Measurements from ENCODE around the gene KCND1.
"Not testable (repeated sequence)": the region's sequence is repeated elsewhere in the genome, so short reads cannot be mapped to it uniquely, and the experiment has no call there.

The KCND1 gene

DNA sequence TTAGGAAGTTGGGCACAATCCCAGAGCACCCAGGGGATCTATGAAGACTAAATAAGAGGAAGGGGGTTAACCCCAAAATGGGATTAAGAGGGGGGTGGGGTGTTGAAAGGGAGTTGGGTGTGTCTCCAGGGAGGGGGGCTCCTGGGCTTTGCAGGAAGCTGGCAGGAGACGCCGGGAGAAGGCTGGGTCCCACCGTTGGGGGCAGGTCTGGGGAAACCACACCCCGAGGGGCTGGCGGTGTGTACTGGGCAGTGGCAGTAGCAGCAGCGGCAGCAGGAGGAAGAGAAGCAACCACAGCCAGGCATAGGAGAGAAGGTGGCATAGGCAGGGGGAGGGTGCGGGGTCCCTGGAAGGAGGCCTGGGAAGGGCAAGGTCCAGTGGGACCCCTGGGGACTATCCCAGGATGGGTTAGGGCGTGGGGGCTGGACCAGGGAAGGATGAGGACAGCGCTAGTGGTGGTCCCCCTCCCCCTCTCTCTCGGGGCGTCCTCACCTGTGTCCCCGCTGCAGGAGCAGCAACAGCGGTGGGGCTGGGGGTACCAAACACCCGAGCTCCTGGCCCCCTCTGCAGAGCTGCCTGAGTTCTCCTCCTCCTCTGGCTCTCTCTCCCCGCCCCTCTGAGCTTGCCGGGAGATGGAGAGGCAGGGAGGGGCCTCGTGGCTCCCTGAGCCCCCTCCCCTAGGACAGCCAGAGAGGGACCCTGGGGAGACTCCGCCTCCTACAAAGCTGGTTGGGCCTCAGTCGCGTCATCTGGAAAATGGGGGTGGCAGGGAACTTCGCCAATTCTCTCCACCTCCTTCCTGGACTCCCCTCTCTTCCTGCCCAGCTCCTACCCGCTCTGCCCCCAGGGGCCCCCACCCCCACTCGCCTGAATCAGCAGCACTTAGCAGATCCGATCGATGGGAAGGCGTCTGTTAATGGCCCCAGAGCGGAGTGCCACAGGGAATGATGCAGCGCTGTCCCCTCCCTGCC is at the start of gene KCND1:
TSS of gene KCND1 (minus strand) at position 596 of the 971 bp plus-strand sequence. CDS start 1,573 bp downstream, outside the sequence.
- no peak for DNase-seq (ENCODE audit: low read depth, low spot score)

DNA sequence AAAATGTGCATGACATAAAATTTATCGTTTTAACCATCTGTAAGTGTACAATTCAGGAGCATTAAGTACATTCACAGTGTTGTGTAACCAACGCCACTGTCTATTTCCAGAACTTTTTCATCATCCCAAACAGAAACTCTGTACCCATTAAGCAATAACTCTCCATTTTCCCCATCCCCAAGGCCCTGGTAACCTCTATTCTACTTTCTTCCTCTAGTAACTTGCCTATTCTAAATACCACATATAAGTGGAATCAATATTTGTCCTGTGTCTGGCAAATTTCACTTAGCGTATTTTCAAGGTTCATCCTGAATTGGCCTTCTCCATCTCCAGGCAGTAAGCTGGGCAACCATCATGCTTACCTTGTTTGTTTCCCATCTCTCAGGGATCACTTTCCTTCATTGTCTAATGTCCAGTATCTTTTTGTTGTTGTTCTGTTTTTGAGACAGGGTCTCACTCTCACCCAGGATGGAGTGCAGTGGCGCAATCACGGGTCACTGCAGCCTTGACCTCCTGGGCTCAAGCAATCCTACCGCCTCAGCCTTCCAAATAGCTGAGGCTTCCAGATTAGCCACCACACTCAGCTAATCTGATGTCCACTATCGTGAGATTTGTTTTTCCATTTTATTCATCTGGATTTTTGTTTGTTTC is 48.1 kb upstream of the KCND1 start:
- DNase-seq (ENCODE audit: low read depth, low spot score): no peak

DNA sequence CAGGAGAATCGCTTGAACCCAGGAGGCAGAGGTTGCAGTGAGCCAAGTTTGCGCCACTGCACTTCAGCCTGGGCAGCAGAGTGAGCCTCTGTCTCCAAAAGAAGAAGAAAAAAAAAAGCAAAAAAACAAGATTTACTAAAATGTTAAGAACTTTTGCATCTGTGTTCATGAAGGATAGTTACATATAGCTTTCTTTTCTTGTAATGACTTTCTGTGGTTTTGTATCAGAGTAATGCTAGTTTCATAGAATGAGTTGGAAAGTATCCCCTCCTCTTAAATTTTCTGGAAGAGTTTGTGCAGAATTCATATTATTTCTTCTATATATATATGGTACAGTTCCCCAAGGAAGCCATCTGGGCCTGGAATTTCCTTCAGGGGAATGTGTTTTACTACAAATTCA is 47.4 kb upstream of the KCND1 start:
- DNase-seq (ENCODE audit: low read depth, low spot score): no peak

DNA sequence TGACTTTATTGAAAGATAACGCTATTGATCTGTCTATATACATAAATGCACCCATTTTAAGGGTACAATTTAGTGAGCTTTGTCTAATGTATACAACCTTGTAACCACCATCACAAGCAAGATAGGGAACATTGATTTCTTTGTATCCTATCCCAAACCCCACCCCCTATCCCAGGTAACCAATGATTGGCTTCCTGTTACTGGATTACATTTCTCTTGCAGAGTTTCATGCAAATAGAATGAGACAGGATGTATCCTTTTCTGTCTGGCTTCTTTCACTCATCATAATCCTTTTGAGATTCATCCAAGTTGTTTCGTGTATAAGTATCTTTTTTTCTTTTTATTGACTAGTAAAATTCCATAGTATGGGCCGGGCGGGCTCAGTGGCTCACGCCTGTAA is 32.1 kb upstream of the KCND1 start:
- no peak for DNase-seq (ENCODE audit: low read depth, low spot score)

DNA sequence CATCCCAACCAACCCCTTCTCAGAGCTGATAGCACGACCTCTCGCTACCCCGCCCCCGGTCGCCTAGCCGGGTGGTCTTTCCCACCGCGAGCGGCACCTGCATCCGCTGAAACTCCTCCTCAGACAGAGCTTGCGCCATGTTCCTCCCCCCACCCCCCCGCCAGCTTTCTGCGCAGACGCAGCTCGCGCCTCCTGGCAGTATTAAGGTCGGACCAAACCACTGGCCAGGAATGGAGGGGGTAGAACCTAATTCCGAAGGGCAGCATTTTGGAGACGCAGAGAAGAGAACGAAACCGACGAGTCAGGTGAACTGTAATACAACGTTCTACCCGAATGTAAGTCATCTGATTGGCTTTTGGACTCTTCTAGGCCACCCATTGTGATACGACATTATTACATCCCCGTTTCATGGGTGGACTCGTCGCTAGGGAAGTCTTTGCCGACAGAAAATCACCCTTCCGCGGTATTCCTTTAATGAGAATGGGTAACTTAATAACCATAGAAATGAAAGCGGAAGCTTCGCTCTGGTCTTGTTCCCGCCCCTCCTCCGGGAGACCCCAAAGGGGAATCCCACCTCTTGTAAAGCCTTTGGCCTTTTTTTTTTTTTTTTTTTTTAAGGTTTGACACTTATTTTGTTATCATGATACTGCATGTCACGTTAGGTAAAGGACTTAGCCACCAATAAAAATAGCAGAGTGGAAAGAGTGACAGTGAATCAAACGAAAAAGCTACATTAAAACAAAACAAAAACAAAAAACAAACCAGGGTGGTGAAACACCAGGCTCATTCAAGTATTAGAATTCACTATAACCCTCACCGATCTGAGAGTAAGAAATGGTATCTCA is 30.7 kb upstream of the KCND1 start, which contains the start of gene GRIPAP1:
TSS of gene GRIPAP1 (minus strand) at position 174 of the 845 bp plus-strand sequence. CDS start at position 139, 35 bp downstream.
- DNase-seq (ENCODE audit: low read depth, low spot score): peak; percentile 60

DNA sequence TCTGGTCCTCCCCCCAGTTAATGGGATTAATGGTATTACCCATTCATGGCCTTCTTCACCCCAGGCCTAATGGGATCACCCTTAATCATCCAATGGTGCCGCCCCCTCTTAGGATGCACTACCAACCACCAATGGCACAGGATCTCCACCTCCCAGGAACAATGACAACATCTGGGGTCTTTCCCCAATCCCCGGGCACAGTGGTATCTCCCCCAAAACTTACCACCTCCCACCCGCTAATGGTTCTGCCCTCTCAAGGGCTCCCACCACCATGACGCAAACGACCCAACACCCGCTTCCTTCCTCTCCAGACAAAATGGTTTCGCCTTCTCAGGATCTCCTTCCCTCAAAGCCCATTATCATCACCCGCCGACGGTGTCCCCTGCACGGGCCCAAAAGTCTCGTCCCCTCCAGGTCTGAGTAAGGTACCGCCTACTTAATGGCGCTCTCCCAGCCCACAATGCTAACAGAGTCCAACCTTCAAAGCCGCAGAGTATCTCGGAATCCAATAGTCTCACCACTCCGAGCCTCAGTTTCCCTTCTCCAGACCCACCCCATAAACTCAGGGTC is 30.0 kb upstream of the KCND1 start:
- peak; percentile 10 for DNase-seq (ENCODE audit: low read depth, low spot score)

DNA sequence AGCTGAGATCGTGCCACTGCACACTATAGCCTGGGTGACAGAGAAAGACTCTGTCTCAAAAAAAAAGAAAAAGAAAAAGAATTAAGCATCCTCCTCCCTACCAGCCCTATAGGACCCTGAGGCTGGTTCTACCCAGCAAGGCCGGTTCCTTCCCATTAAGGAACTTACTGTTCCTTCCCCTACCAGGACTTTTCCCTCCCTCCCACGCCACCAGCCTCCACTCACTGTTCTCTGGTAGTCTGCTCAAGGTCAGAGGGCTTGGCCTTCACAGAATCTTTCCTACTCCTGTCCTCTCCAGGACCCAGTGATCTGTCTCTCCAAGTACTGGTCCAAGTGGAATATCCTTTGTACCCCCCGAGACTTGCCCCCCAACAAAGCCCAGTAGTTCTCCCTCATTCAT is 29.0 kb upstream of the KCND1 start:
- no peak for DNase-seq (ENCODE audit: low read depth, low spot score)

DNA sequence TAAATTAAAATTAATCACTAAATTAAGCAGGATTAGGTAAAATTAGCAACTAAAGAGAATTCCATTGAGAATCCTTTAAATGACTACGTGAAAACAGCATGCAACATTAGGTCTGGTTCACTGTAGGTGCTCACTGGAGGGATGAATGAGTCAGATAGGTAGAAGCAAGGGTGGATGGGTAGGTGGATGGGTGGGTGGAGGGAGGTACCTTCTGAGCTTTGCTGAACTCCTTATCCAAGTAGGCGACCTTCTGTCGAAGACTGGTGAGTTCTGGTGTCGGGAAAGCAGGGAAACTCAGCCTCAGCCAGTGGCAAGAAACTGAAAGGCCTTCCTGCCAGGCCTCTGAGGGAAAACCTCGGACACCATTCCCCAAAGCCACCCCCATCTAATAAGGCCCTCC is 27.4 kb upstream of the KCND1 start:
- no peak for DNase-seq (ENCODE audit: low read depth, low spot score)

DNA sequence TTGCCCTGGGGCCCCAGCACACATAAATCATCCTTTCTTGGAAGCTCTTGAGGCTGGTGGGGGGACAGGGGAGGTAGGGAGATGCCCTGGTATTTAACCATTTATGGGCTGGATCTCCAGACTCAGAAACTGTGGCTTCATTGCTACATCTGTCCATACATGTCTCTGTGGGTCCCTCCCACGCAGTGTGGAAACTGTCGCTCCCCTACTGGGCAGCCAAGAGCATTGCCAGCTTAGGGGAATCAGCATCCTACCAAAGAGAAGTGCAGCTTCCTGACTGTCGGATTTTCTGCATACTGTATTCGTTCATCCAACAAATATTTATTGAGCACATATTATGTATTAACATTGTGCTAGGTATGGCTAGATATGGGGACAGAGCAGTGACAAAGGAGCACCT is 26.7 kb upstream of the KCND1 start:
- DNase-seq (ENCODE audit: low read depth, low spot score): no peak

DNA sequence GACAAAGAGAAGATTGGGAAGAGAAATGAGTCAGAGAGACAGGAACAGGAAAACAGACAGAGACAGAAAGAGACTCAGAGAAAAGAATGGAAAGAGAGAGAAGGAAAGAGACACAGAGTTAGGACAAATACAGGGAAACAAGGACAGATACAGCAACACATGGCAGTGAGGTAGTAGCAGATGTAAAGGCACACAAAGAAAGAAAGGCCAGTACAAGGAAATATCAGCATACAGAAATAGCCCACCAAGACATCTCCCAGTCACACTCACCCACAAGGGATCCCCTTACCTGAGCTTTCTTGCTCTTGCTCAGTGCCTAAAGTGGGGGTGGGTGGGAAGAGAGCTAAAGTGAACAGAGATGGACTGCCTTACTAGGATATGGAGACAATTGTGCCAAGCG is 26.2 kb upstream of the KCND1 start:
- DNase-seq (ENCODE audit: low read depth, low spot score): no peak

DNA sequence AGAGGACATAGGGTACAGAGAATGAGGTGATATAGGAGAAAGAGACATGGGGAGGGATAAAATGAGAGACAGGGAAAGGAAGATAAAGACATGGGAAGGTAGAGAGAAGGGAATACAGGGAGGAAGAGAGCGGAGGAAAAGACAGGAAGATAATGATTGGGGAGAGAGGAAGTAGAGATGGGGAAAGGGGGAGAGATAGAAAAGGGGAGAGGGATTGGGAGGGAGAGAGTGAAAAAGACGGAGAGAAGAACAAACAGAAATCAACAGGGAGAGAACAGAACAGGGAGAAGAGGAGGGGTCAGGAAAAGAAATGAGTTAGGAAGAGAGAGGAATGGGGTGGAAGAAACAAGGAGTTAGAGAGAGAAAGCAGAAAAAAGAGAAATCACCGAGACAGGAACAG is 25.8 kb upstream of the KCND1 start:
- no peak for DNase-seq (ENCODE audit: low read depth, low spot score)

DNA sequence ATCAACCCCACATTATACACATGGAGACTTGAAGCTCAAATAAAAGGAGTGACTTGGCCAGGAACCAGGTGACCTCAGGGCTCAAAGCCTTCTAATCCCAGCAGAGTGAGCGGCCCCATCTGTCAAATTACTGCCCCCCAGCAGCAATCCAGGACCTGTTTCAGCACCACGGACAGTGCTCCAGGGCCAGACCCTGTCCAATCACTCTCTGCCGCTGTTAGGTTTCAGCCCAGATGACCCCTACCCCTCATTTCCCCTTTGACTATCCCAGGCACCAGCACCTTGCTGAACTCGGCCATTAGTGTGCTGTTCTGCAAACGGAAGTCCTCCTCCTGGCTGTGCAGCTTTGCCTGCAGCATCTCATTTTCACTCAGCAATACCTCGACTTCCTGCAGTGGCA is 25.3 kb upstream of the KCND1 start:
- DNase-seq (ENCODE audit: low read depth, low spot score): no peak

DNA sequence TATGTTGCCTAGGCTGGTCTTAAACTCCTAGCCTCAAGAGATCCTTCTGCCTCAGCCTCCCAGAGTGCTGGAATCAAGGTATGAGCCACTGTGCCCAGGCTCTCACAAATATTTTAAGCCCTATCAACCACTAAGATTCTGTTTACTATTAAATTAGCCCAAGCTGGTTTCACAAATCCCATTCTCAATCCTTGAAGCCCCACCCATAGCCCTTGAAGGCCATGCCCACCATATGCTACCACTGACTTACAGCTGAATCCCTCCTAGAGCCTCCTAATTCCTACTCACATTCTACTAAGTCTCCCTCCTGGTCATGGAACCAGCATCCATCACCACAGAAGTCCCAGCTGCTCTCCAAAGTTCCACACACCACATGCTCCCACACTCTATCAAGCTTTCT is 20.7 kb upstream of the KCND1 start:
- DNase-seq (ENCODE audit: low read depth, low spot score): no peak

DNA sequence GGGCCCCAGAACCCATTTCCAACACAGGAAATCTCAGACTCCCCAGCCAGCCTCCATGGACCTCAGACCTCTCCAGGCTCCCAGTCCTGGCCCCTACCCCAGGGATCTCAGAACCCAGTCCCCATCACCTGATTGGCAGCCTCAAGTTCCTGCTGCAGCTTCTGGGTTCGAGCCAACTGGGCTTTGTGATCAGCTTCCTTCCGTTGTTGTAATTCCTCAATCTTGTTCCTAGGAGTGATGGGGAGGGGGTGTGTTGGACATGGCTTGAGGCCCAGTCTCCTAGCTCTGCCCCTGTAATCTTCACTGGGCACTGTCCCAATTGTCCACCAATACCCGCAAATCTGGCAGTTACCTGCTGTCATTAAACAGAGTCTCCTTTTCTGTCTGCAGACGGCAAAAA is 17.8 kb upstream of the KCND1 start:
- no peak for DNase-seq (ENCODE audit: low read depth, low spot score)

DNA sequence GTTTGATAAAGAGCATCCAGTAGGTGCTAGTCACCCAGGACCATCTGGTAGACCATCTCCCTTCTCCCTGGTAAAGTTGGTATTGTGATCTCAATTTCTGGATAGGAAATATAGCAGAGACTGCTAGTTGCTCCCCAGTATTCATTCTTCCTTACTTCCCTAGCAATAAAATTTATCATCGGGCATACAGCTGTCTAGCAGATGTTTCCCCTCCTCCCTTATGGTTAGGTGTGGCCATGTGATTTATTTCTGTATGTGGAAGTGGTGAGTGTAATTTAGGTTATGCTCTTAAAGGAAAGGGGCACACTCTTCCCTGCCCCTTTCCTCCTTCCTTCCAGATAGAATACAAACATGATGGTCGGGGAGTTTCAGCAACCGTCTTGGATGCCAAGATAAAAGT is 12.3 kb upstream of the KCND1 start:
- no peak for DNase-seq (ENCODE audit: low read depth, low spot score)

DNA sequence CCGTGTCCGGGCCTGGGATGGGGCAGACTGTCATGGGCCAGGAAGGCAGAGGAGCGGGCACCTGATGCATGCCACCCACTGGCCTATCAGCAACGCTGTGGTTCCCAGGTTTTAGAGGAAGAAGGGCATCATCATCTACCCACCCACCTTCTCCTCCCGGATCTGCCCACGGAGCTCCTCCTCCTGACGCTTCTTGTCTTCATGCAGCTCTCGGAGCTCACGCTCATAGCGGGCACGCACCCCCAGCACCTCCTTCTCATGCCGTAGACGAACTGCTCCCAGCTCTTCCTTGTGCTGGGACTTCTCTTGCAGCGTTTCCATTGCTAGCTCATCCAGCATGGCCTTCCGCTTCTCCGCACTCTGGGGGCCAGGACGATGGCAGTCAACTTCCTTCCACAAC is 11.4 kb upstream of the KCND1 start:
- DNase-seq (ENCODE audit: low read depth, low spot score): no peak

DNA sequence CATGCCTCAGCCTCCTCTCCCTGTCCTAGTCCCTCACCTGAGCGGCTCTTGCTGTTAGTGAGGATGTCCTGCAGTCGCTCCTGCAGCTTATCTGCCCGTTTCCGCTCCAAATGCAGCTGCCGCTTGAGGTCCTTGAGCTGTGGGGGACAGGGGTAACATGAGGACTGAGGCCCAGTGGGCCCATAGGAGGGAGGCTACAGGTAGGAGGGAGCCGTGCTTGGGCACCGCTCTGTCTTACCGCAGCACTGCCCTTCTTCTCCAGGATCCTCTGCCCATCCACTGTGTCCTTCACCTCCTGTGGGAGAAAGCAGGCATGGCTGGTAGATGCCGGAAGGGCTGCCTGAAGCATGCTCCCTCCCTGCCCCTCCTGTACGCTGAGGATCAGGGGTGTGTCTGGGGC is 9.5 kb upstream of the KCND1 start:
- no peak for DNase-seq (ENCODE audit: low read depth, low spot score)

DNA sequence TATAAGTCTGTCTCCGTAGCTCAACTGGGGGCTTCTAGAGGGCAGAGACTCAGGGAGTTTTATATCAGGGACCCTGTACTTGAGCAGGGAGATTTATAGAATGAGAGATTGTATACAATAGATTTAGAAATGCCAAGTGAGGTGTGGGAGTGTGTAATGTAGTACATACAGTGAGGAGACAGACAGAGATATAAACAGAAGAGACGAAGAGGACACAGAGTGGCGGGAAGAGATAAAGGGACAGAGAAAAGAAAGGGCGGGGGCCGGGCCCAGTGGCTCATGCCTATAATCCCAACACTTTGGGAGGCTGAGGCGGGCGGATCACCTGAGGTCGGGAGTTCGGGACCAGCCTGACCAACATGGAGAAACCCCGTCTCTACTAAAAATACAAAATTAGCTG is 8.7 kb upstream of the KCND1 start:
- DNase-seq (ENCODE audit: low read depth, low spot score): not testable (repeated sequence)

DNA sequence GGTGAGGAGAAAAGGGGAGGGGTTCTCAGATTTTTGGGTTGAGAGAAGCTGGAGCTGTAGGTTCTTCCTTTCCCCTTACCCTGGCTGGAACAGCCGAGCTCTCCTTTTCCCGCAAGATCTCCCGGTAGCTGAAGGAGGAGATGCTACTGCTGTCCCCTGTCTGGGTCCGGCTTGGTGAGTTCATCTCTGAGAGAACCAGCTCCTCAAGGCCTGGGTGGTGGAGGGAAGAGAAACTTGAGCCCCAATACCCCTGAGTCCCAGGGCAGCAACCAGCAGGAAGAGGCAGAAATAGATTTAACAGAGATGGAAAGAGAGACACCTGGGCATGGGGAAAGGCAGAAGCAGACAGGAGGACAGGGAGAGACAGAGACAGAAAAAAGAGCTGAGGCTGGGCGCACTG is 6.6 kb upstream of the KCND1 start:
- no peak for DNase-seq (ENCODE audit: low read depth, low spot score)

DNA sequence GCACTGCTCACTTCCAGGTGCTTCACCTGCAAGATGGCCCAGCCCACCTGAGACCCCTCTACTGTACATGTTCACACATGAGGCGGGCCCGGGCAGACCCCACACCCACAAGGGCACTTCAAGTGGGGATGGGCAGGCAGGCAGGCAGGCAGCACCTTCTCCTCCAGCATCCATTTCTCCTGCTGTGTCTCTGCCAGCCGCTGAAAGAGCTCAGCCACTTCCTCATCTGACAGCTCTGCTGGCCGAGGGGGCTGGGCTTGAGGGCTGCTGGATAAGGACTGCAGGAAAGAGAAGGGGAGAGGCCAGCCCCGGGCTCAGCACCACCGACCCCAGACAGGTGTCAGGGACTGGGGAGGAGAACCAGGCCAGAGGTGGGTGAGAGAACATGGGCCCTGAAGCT is 4.4 kb upstream of the KCND1 start:
- DNase-seq (ENCODE audit: low read depth, low spot score): no peak

DNA sequence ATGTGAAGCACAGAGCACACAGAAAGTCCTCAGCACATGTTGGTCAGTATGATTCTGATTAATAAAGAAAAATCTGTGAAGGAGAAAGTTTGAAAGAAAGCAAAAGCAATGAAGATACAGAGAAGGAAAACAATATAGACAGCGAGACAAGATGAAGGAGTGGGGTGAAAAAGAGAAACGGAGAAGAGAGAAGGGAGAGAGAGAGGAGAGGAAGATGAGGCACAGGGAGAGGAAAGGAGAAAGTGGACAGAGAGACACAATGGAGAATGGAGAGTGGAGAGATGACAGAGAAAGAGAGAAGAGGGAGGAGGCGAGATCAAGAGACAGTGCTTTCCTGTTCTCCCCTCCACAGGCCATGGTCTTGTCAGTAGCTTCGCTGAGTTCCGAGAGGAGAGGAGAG is 3.9 kb upstream of the KCND1 start:
- DNase-seq (ENCODE audit: low read depth, low spot score): no peak

DNA sequence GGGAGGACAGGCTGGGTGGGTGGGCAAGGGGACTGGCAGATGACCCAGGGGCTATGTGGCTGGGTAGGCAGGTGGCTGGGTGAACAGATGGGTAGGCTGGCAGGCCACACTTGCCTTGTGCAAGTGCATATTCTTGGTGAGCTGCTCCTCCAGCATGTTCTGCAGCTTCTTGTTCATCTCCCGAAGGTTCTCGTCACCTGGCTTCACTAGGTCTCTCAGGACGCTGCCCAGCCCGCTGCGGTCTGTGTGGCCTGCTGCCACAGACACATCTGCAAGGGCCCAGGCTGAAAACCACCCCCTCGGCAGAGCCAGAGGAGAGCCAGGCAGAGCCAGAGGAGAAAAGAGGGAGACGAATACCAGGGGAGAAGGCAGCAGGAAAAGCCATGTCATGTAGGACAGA is 3.4 kb upstream of the KCND1 start:
- DNase-seq (ENCODE audit: low read depth, low spot score): no peak

Measured in activated CD4-positive, CD25-positive, alpha-beta regulatory T cell treated with anti-CD3 and anti-CD28 coated beads, Interleukin-2, amount 50 U/mL, for 16 hours (primary cell).